NCI-H526 treated with DMSO at 0.1 percent for 48 hours (cell line): ENCODE results near the gene PIAS3.

Experiments used
- DNase-seq: peaks from one replicate; lab custom pipeline; 2025; lab: John Stamatoyannopoulos, UW

PIAS3 gene

GRCh38 chr1:145858901-145859490 lies at the start of gene PIAS3:
PIAS3 (minus strand) TSS chr1:145859081; CDS start chr1:145858990, 91 bp downstream.
- peak; percentile 98 for DNase-seq

GRCh38 chr1:145908653-145909052 lies 49.8 kb upstream of the PIAS3 start:
- no peak for DNase-seq

- DNase-seq = no peak
Observed at GRCh38 chr1:145906954-145907753, 48.3 kb upstream of the PIAS3 start.

- DNase-seq = no peak
Observed at GRCh38 chr1:145901312-145902021, 42.6 kb upstream of the PIAS3 start.

GRCh38 chr1:145898756-145899155 lies 39.9 kb upstream of the PIAS3 start:
- no peak for DNase-seq

GRCh38 chr1:145897969-145898368 lies 39.1 kb upstream of the PIAS3 start:
- no peak for DNase-seq

- no peak for DNase-seq
Observed at GRCh38 chr1:145895471-145895870, 36.6 kb upstream of the PIAS3 start.

- DNase-seq = no peak
Observed at GRCh38 chr1:145893306-145894055, 34.6 kb upstream of the PIAS3 start.

- no peak for DNase-seq
Observed at GRCh38 chr1:145892486-145893087, 33.7 kb upstream of the PIAS3 start.

GRCh38 chr1:145891587-145892485 lies 33.0 kb upstream of the PIAS3 start:
- DNase-seq = peak; percentile 99

GRCh38 chr1:145891143-145891542 lies 32.3 kb upstream of the PIAS3 start:
- DNase-seq = no peak

- DNase-seq = no peak
Observed at GRCh38 chr1:145889722-145890121, 30.8 kb upstream of the PIAS3 start.

- no peak for DNase-seq
Observed at GRCh38 chr1:145887631-145888030, 28.8 kb upstream of the PIAS3 start.

GRCh38 chr1:145886816-145887215 lies 27.9 kb upstream of the PIAS3 start:
- no peak for DNase-seq

GRCh38 chr1:145886390-145886789 lies 27.5 kb upstream of the PIAS3 start:
- DNase-seq = no peak

- peak; percentile 71 for DNase-seq
Observed at GRCh38 chr1:145885738-145886287, 26.9 kb upstream of the PIAS3 start, which contains the start of gene ANKRD35. ANKRD35 (minus strand) TSS chr1:145885866; CDS start chr1:145885758, 108 bp downstream.

GRCh38 chr1:145884675-145885074 lies 25.8 kb upstream of the PIAS3 start:
- DNase-seq = no peak

GRCh38 chr1:145879775-145880174 lies 20.9 kb upstream of the PIAS3 start:
- no peak for DNase-seq

GRCh38 chr1:145878724-145879123 lies 19.8 kb upstream of the PIAS3 start:
- no peak for DNase-seq

GRCh38 chr1:145877923-145878486 lies 19.1 kb upstream of the PIAS3 start:
- DNase-seq = no peak
